GM18508 (cell line): ENCODE data around the gene FAN1.
A peak's percentile ranks its signal among the peaks of the same experiment; 100 is the strongest.

ENCODE experiments used
- ATAC-seq: cut with Tn5 transposase; IDR thresholded peaks from one replicate; pipeline ENCODE4 v1.9.1; 2021; ENCODE audit warnings: moderate number of reproducible peaks; ENCODE audit not compliant: insufficient read depth, unreplicated experiment

Gene FAN1

DNA sequence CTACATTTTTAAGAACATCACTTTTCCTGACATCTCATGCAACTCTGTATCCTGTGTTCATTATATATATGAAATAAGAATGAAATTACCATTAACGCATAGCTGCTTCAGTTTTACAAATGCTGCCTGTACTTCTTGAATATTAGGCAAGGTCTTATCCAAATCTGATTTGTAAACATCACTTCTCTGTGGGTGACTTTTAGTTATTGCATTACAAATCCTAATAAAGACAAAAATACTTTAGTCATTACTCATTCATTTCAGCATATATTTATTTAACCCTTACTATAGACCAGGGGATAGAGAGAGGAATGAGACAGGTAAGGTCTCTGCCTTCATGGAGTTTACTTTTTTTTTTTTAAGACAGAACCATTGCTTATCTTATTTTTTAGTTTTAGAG lies 51.0 kb downstream of the FAN1 start:
- ATAC-seq = no peak

DNA sequence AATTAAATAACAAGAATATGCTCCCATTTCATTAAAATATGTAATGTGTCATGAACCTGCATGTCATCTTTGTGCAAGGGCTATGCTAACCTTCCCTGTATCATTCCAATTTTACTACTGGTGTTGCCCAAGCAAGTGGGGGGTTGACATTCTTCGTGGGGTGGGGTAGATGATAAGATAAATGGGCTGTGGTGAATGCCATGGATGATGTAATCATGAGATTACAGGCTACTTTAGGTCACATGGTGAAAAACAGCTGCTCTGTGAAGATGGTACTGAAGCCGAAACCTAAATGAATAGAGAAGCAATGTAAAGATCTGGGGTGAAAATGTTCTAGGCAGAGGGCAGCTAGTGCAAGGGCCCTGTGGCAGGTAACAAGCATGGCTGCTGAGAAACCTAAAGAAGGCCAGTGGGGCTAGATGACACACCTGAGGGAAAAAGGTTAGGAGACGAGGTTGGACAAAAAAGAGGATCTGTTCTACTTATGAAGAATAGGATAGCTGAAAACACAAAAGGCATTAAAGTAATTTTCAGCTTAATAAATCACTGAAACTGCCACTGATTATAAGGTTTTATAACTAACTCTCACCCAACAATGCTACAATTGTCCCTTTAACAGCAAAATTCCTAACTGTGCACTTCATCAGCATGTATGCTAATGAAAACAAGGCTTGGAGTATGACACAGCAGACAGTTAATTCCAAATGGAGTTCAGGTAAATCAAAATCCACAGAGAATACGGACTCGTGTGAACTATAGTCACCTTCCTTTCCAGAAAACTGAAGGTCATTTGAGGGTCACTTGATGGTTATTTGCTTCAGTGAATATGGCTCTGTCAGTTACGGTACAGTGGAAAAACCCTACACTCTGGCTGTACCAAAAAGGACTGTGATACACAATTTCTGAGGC lies 52.8 kb downstream of the FAN1 start:
- ATAC-seq = no peak

DNA sequence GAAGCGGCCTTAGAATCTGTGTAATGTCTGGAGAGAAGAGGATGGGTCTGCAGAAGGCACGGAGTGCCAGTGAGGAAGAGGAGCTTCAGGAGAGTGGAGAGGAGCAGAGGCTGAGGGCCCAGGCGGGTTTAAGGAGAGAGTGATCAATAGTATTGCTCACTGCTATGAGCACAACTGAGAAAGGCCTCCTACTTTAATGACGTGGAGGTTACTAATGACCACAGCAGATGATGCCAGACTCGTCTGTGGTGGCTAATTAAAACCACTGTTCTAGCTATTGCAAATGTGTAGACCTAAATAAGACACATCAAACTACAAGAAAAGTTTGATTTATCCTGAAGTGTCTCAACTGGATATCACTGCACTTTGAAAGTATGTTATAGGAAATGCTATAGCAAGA lies 54.5 kb downstream of the FAN1 start:
- no peak for ATAC-seq

DNA sequence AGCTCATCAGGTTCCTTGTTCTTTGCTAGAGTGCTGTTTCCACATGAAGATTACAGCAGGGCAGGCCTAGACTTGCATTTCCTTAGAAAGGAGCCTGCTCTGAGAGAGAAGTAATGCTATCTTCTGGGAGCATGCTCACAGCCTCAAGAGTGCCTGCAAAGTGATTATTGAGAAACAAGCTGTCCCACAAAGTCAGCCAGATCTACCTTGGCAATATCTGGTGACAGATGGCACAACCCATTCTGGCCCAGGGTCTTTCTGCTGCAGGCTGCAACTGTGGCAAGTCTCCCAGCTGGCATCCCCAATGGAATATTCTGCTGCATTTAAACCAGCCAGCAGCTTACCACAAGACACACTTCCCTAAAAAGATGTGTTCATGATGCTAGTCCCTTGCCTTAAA lies 58.4 kb downstream of the FAN1 start:
- ATAC-seq = no peak

DNA sequence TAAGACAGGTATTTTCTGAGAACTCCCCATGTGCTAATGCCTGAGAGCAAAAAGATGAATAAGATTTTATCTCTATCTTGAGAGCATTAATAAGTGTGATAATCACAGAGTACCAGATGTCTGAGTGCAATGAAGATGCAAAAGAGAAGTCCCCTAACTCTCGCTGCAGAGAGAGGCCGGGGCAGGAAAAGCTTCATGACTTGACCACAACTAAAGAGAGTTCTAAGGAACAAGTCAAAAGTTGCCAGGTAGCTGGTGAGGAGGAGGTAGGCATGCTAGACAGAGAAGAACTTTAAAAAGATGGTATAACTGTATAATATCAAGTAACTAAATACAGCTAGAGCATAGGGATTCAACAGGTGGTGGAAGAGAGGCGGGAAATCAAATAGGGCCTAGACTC lies 58.9 kb downstream of the FAN1 start:
- ATAC-seq = no peak

DNA sequence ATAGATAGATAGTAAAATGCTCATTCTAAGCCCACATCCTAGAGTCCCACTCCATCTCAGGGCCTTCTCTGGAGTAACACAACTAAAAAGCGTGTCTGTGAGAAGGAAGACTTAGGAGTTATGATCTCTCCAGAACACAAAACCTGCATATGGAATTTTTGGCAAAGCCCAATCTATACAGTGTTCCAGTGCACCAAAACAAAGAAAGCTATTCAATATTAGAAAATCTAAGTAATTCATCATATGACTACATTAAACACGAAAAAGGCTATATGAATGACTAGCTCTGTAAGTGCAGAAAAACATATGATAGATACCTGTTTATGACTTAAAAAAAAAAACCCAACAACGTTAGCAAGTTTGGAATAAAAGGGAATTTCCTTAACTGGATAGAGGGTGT lies 60.0 kb downstream of the FAN1 start:
- ATAC-seq = no peak

DNA sequence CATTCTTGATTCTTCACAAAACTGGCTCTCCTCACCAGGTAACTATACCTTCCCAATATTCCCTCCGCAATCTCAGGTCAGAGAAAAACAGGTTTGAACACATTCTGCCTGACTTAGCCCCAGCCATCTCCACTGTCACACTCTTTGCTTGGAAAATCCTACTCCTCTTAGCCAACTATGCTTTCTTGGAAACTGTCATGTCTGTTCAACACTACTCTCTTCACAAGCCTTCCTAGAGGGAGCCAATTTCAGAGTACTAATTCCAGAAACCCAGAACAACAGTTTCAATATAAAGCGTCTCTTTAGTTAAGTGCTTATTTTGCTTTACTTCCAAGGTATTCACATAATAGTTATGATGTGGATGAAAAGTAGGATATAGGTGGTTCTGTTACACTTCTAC lies 66.0 kb downstream of the FAN1 start:
- ATAC-seq = no peak

DNA sequence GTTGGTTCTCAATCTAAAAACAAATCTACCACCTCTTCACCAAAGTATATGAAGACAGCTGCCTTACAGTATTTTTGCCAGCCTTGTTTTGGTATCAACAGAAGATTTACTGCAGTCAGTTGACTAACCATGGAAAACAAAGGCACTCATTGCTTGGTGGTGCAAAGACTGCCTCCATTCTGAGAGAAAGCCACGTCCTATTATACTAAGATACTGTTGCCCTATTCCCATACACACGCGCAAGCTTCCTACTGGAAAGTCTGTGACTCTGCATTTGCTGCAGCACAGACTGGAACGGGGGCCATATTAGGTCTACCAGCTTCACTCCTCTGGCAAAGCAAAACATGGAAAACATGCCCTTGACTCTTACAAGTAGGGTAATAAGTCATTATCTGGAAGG lies 69.7 kb downstream of the FAN1 start:
- ATAC-seq = no peak

DNA sequence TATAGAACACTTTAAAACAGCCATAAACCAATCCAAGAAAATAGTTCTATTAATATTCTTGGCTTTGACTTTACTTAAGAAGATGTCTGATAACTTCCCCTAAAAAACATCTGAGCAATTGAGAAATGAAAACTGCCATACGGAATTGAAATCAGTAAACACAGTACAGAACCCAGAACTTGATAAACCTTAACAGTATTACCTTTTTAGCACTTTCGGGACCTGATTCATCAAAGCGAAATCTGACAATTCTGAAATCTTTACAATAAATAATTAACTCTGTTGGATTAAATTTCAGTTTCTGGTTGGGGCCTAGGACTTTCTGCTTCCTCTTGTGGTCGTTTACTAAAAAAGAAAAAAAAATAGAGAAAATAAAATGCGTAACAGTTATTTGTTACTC lies 70.4 kb downstream of the FAN1 start:
- ATAC-seq = peak; percentile 47

DNA sequence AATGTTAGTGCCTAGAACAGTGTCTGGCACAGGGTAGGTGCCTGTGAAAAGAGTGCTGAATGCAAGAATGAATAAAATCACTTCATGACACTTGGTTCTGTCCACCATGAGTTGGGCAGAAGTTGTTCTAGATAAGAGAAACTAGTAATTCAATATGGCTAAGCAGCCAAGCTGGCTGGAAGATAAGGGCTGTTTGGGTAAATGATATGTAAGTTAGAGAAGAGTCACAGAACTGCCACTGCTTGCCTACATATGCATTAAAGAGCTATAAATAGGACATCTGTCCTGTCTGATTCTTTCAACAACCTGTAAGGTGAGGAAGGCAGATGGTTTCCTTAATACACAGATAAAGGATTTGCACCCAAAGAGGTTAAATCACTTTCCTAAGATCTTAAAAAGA lies 74.6 kb downstream of the FAN1 start:
- ATAC-seq = no peak

DNA sequence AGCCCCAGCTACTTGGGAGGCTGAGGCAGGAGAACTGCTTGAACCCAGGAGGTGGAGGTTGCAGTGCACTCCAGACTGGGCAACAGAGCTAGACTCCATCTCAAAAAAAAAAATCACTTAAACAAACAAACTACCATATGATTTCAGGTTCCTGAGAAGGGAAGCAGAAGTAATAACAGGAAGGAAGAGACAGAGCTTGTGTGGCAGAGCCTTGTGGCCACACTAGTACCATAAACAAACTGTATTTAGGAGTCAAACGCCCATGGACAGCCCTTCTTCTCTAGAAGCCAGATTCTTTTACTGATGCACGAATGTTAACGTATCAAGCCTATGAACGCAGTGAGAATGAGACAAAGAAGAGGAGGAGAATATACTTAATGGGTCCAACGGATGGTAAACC lies 75.7 kb downstream of the FAN1 start:
- no peak for ATAC-seq

DNA sequence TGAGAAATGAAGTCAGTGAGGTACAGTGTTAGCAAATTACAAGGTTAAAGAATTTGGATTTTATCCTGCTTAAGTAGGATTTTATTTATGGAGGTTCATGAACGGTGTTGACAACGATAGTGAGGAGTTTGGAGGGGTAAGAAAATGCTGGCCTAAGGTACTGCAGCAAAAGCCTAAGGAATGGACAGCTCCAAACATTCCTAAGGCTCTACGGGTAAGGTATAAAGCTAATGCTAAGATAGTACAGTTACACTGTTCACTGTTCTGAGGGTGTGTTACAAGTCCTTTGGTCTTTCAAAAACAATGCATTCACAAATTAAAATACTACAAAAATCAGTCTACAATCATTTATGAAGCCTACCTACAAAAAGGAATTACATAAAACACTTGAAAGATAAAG lies 80.4 kb downstream of the FAN1 start:
- ATAC-seq = no peak

DNA sequence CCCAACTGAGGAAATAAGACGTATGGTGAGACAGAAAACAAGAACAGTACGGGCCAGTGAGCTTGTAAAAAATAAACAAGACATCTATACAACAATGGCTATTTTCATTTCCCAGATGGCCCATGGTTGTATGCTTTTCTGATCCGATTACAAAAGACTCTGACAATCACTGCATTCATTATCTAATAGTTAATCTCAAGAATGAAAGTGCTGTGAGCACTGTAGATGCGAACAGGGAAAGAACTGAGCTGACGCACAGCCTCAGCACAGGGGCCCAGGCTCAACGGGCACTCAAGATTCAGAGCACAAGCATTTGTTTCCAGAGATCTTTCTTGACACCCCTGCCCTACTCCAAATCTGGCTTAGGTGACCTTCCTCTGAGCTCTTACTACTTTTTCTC lies 80.8 kb downstream of the FAN1 start:
- no peak for ATAC-seq

DNA sequence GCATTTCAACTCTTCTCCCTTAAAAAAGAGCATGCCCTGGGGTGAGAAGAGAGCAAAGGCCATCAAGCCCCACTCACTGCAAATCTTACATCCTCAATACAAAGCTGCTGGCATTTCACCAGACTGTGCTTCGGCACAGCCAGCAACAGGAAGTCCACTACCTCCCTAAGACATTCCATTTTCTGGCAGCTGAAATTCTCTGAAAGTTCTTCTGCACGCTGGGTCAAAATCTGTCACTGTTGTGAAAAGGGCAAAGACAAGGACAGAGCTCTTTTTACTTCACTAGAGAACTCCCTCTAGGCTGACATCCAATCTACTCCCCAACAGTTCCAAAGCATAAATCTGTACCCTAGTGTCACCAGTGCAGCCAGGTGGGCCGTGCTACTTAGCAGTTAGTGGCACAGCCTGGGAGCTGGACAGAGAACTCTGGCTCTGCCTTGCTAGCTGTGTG lies 81.4 kb downstream of the FAN1 start:
- ATAC-seq = no peak

DNA sequence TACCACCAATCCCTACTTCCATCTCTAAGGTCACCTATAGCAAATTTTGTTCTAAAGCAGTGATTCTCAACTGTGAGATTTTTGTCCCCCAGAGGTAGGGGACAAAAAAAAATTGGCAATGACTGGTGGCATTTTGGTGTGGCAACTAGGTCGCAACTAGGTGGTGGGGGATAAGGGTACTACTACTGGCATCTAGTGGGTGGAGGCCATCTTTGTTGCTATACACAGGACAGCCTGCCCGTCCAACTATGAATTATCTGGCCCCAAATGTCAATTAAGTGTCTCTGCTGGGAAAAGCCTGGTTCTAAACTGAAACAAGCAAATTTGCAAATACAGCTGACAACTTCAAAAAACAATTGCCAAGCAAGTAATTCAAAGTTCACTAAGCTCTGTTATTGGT lies 86.3 kb downstream of the FAN1 start:
- no peak for ATAC-seq

DNA sequence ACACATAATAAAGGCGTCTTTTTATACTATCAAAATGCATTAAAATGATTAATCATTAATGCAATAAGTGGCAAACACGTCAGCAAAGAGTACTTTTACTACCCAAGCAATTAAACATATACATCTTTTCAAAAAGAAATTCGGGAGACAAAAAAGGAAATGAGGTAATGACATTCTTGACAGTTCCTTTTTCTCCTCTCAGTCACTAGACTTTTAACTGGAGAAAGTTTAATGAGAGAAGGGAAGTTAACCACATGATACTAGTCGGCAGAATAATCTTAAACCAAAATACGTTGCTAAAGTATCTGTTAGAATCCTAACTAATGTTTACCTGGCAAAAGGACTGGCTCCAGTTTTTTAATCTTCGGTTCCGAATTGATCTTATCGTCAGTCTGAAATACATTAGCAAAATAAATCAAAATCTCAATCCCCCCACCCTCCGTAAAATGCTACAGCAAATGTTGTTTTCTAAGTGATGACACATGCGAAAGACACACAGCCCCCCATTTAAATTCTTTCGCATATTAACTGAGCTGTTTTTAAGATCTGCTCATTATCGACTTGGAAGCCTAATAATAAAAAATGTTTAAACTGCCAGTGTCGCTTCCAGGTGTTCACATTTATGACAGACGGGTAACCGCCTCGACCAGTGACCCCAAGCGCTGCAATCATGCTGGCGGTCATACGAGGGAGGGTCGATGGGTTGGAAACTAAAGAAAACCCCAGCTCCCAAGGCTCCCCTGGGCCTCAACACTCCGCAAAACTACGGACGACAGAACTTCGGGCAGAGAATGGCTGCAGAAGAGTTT lies 86.9 kb downstream of the FAN1 start:
- ATAC-seq = no peak

DNA sequence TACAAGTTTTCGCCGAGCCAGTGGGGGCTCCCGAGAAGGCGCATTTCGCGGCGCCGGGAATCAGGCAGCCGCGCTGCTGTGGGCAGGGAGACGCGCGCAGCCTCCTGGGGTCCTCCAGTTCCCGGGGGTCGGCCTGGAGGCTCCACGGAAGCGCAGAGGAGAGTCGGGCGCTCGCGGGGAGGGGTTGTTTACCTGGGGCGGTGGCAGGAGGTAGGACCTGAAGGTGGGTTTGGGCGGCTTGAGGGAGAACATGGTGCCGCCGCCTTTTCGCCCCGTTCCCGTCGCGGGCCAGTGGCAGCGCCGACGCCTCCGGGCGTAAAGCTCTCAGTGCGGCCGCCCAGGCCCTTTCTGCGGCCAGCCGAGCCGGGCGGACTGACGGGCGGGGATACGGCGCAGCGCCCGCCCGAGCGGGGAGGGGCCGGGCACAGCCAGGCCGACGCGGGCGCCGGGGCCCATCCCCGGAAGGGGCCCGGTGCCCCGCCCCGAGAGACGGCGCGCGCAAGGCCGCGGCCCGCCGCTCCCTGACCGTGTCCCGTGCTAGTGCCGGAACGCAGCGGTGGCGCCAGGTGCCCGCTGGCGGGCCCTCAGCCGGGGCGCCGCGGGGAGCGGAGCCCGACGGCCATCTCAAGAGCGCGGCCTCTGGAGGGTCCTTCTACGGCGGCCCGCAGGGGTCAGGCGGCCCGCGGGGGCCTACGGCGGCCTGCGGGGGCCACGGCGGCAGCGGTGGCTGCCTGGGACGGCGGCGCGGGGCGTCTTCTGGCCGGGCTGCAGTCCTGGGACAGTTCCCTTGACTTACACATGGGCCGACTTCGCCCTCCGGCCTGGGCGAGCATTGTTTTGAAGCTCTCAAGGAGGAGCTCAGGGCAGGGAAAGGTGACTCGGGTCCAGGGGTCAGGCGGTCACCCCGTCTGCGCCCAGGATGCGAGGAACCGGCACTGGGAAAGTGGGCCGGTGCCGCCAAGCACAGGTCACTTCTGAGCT lies 87.8 kb downstream of the FAN1 start, which contains the start of gene MTMR10:
Gene MTMR10 (minus strand): TSS at position 374 of the 981 bp plus-strand sequence. CDS start 122 bp downstream, at position 252.
- ATAC-seq = no peak

DNA sequence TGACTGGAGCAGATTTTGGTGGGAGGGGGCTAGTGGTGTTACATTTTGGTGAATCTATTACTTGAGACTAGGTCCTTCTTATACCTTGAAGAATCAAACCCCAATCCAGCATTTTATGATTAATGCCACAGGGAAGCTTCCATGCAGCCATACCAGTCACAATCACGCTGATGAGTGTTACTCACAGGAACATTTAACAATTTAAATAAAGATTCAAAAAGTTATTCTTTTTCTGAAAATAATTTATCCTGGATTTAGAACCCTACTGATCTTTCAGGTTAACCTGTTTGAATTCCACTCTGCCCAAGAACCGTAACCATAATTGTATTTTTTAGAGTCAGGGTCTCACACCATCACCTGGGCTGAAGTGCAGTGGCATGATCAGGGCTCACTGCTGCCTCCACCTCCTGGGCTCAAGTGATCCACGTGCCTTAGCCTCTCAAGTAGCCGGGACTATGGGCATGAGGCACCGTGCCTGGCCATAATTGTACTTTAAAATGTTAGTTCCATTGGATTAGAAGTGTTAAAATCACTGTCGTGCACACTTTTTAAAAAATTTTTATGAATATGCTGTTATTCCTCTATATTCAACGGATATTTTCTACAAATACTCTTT lies 88.6 kb downstream of the FAN1 start:
- ATAC-seq = no peak
